HFF-Myc (cell line): ENCODE data around the gene RIBC1.
A peak's percentile ranks its signal among the peaks of the same experiment; 100 is the strongest.

ENCODE experiments used
- DNase-seq: peaks from one replicate; pipeline ENCODE4 v3.0.0-alpha.2; 2011; ENCODE audit warnings: low read depth; ENCODE audit errors: extremely low read depth
- H3K4me3 ChIP-seq: replicated peaks from 2 replicates; pipeline ENCODE4 v1.5.1; 2011; ENCODE audit warnings: low read depth, mild to moderate bottlenecking, control low read depth, low read length
- TF ChIP-seq, protein P1 (sequence below): IDR thresholded peaks from 2 replicates; pipeline ENCODE4 v1.5.1; 2012; ENCODE audit warnings: mild to moderate bottlenecking, low read depth, low read length, control low read depth; ENCODE audit errors: missing control alignments

RIBC1 gene

DNA sequence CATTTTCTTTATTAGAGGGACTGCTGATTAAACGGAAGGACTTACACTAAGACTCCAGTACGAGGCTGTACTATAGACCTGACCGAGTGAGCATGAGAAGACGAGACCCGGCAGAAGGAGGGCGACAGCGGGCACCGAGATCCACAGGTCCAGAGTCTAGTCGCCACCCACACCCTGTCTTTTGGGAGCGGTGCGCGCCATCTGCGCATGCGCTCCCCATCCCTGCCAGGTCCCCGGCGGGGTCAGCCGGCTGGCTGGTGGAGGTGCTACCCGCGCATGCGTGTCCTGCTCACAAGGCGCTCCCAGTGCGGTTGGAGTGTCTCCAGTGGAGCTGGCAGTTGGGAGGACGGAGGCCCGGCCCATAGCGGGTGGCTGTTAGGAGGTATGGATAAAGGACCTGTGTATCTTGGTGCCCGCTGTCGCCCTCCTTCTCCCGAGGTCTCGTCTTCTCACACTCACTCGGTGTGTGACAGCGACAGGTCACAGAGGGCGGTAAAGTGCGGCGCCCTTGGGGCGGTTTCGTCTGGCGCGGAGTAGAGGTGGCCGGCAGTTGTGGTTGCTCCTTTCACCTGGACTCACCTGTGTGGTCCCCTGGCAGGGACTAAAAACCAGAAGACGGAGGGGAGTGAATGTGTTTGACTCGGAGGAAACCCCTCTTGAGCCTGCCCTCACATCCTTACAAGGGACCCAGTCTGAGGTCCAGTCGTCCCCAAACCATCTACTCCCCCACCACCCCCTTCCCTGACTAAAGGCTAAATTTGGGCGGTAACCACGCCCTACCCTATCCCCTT is 19.1 kb downstream of the RIBC1 start:
- TF ChIP-seq, protein P1, sequence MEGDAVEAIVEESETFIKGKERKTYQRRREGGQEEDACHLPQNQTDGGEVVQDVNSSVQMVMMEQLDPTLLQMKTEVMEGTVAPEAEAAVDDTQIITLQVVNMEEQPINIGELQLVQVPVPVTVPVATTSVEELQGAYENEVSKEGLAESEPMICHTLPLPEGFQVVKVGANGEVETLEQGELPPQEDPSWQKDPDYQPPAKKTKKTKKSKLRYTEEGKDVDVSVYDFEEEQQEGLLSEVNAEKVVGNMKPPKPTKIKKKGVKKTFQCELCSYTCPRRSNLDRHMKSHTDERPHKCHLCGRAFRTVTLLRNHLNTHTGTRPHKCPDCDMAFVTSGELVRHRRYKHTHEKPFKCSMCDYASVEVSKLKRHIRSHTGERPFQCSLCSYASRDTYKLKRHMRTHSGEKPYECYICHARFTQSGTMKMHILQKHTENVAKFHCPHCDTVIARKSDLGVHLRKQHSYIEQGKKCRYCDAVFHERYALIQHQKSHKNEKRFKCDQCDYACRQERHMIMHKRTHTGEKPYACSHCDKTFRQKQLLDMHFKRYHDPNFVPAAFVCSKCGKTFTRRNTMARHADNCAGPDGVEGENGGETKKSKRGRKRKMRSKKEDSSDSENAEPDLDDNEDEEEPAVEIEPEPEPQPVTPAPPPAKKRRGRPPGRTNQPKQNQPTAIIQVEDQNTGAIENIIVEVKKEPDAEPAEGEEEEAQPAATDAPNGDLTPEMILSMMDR: no peak
- peak; percentile 22 for DNase-seq
- peak overlapping the region; percentile 34 for H3K4me3 ChIP-seq

DNA sequence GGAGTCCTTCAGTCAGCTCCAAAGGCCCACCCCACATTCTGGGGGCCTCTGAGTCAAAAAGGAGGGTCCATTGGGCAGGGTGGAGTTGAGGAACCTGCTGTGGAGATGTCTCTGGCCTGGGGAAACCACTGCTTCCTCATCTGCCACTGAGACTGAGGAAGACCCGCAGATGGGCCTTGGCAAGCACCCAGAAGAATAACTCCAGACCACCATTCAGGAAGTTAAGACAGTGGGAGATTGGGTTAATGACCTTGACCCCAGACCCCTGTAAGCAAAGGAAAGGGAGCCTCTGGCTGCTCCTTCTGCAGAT is 19.6 kb downstream of the RIBC1 start:
- TF ChIP-seq, protein P1: no peak
- H3K4me3 ChIP-seq: no peak overlapping the region; the same call in 1 of the 2 replicates

DNA sequence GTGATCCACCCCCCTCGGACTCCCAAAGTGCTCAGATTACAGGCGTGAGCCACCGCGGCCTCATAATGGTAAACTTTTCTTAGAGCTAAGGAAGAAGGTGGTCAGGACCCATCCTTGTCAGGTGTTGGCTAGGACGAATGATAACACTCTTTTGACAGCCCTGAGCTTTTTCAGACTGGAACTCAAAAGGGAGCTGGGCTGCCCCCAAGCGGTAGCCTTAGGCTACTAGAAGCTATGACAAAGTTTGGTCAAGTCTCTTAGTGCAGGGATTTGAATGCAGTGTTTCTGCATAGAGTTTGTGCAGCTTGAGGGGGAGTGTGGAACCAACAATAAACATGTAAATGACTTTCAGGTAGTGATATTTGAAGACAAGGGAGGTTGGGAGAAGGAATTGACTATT is 23.3 kb downstream of the RIBC1 start:
- TF ChIP-seq, protein P1: peak; percentile 69
- H3K4me3 ChIP-seq: no peak overlapping the region
- no peak for DNase-seq

More for the DNA sequence above, 19.6 kb downstream of the RIBC1 start:
- no peak for DNase-seq

DNA sequence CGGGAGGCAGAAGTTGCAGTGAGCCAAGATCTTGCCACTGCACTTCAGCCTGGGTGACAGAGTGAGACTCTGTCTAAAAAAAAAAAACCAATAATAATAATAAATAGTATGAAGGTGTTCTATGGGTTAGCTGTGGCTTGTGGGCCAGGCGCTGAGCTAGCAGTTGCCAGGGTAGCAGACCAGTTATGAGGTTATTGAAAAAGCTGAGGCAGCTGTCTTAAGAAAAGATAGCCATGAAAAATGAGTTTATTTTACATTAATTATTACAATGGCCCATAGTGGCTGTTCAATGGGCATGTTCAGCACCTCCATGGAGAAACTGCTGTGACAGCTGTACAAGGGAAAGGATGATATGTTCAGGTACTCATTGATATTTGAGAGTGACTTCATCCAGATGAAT is 24.8 kb downstream of the RIBC1 start:
- TF ChIP-seq, protein P1: no peak
- no peak for DNase-seq
- H3K4me3 ChIP-seq: no peak overlapping the region

DNA sequence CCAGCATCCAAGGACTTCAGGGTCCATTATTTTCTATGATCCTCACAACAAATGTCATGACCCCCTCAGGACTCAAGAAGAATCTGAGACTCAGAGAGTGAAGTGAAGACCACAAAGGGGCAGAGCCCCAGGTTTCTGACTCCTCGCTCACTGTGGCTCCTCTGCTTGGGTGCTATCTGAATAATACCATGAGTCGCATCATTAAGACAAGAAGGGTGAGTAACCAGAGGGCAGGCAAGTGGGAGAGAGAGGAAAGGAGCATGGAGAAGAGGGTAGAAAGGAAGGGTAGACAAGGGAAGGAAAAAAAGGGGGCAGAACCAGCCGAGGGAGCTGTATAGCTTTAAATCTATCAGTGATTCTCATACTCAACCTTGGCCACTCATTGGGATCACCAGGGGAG is 27.0 kb downstream of the RIBC1 start:
- DNase-seq: no peak
- no peak overlapping the region for H3K4me3 ChIP-seq
- TF ChIP-seq, protein P1: no peak

DNA sequence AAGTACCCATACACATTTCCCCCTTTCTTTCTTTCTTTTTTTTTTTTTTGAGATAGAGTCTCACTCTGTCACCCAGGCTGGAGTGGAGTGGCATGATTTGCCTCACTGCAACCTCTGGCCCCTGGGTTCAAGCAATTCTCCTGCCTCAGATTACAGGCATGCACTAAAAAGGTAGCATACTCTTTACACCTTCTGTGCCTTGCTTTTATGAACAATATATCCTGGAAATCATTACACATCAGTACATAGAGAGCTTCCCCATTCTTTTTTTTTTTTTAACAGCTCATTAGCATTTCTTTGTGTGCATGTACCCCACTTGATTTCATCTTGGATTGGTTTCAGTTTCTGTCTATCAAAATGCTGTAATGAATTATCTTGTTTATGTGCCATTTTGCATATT is 30.1 kb downstream of the RIBC1 start:
- TF ChIP-seq, protein P1: no peak
- no peak overlapping the region for H3K4me3 ChIP-seq
- DNase-seq: no peak

DNA sequence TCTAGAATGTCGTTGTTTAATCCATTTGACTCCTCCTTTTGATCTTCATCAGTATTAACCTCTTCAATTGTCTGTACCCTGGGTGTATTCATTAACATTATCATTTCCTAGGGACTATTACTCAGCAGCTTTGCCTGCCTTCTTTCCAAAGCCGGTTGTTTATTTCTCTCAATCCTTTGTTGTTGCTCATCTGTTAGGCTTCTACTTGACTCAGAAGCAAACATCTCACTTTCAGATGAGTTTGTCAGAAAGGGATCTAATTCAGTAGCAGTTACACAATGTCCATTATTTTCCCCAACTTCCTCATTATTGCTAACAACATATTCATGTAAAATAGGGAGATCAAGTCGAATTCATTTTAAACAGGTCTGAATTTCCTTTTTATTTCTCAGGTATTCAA is 33.6 kb downstream of the RIBC1 start:
- no peak for DNase-seq
- no peak overlapping the region for H3K4me3 ChIP-seq
- TF ChIP-seq, protein P1: no peak
